HepG2 (cell line): Measurements from ENCODE around the gene NRG2. TPM values are rescaled to one million over a fixed set of nuclear protein-coding genes. Genes with fewer than 3 reads are reported as not detected.

Source experiments
- BRD4 ChIP-seq: sonication (generic); formaldehyde crosslinking; IDR thresholded peaks from 2 replicates; pipeline ENCODE4 v1.4.0; 2020; ENCODE audit warnings: missing genetic modification reagents
- KDM3A ChIP-seq: IDR thresholded peaks from 2 replicates; pipeline ENCODE4 v1.6.1; 2018; ENCODE audit warnings: low read depth, missing compliant biosample characterization
- TOE1 ChIP-seq: sonication (generic); formaldehyde crosslinking; IDR thresholded peaks from 2 replicates; pipeline ENCODE4 v1.4.0; 2020; ENCODE audit warnings: mild to moderate bottlenecking, missing genetic modification reagents
- ZBTB20 ChIP-seq: sonication (generic); formaldehyde crosslinking; IDR thresholded peaks from 2 replicates; pipeline ENCODE4 v1.8.1; 2023; ENCODE audit warnings: missing genetic modification reagents, low read depth, mild to moderate bottlenecking, borderline replicate concordance
- ZC3H4 ChIP-seq: sonication (generic); formaldehyde crosslinking; IDR thresholded peaks from 2 replicates; pipeline ENCODE4 v1.4.0; 2020; ENCODE audit warnings: missing genetic modification reagents, borderline replicate concordance
- ZNF496 ChIP-seq: sonication (generic); formaldehyde crosslinking; IDR thresholded peaks from 2 replicates; pipeline ENCODE4 v1.8.1; 2023; ENCODE audit warnings: mild to moderate bottlenecking, moderate library complexity, missing genetic modification reagents; ENCODE audit not compliant: insufficient replicate concordance
- ZNF546 ChIP-seq: sonication (generic); formaldehyde crosslinking; conservative IDR thresholded peaks from 2 replicates; pipeline ENCODE4 v1.8.1; 2023; ENCODE audit warnings: mild to moderate bottlenecking, missing genetic modification reagents
- polyA plus RNA-seq, 8 experiments: library from polyadenylated mRNA; depleted of rRNA in 3 of 8; stranded (reverse) in 7 of 8; unstranded in 1 of 8; fragments of >200 nt; fragmentation: Illumina TruSeq in 4 of 8; extraction: Trizol in 4 of 8; gene quantifications; 2 replicates each; pipeline versions ENCODE4 v1.2.1 to v1.2.3, GENCODE V29; 2011 to 2016; ENCODE audit warnings: low read depth in 4 of 8, missing spikeins in 1 of 8, mixed read lengths in 1 of 8; ENCODE audit not compliant: insufficient read depth in 1 of 8
- total RNA-seq, 5 experiments: library from RNA; depleted of rRNA; stranded (reverse); fragments of >200 nt; fragmentation: Illumina TruSeq; extraction: Trizol; gene quantifications; 2 replicates each; pipeline ENCODE4 v1.2.3, GENCODE V29; 2016; ENCODE audit warnings: low read depth in 1 of 5
- TF ChIP-seq, protein P1 (sequence below): sonication (generic); formaldehyde crosslinking; IDR thresholded peaks from 2 replicates; pipeline ENCODE4 v1.4.0; 2020; ENCODE audit warnings: mild to moderate bottlenecking, missing genetic modification reagents
- TF ChIP-seq, protein P2 (sequence below): sonication (generic); formaldehyde crosslinking; IDR thresholded peaks from 2 replicates; pipeline ENCODE4 v1.4.0; 2020; ENCODE audit warnings: mild to moderate bottlenecking, missing genetic modification reagents

The NRG2 gene
- total and polyA plus RNA-seq, 2 of the 13 experiments (the other 11 are each of a cell fraction or from before 2014, with no cell fraction given): not detected

DNA sequence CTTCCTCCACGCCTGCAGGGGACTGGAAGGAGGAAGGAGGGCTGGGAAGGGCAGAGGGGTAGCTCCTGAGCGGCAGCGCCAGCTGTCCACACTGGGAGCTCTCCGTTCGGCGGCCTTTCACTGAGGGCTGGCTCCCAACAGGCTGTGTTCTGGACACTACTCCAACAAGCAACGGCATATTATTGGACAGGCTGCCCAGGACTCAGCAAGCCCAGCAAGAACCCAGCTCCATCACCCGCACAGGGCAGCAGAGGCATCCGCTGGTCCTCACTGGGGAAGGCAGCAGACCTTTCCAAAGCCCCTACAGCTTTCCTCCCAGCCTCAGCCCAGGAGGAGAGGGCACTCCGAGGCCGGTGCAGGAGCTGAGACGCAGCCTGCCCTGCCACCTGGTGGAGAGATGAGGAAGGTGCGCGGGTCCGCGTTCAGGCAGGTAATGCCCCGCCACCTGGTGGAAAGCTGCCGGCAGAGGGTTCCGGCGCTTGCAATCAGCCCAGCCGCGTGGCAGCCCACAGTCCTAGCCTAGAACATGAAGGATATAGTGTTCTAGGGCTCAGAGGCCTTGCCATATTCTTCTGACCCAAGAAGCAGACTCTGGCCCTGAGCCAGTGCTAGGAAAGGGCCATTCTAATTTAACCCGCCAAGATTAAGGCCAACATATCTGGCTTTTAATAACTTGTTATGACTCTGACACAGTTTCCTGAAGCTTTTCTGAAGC is 74.4 kb downstream of the NRG2 start (continued):
- TF ChIP-seq, protein P1, sequence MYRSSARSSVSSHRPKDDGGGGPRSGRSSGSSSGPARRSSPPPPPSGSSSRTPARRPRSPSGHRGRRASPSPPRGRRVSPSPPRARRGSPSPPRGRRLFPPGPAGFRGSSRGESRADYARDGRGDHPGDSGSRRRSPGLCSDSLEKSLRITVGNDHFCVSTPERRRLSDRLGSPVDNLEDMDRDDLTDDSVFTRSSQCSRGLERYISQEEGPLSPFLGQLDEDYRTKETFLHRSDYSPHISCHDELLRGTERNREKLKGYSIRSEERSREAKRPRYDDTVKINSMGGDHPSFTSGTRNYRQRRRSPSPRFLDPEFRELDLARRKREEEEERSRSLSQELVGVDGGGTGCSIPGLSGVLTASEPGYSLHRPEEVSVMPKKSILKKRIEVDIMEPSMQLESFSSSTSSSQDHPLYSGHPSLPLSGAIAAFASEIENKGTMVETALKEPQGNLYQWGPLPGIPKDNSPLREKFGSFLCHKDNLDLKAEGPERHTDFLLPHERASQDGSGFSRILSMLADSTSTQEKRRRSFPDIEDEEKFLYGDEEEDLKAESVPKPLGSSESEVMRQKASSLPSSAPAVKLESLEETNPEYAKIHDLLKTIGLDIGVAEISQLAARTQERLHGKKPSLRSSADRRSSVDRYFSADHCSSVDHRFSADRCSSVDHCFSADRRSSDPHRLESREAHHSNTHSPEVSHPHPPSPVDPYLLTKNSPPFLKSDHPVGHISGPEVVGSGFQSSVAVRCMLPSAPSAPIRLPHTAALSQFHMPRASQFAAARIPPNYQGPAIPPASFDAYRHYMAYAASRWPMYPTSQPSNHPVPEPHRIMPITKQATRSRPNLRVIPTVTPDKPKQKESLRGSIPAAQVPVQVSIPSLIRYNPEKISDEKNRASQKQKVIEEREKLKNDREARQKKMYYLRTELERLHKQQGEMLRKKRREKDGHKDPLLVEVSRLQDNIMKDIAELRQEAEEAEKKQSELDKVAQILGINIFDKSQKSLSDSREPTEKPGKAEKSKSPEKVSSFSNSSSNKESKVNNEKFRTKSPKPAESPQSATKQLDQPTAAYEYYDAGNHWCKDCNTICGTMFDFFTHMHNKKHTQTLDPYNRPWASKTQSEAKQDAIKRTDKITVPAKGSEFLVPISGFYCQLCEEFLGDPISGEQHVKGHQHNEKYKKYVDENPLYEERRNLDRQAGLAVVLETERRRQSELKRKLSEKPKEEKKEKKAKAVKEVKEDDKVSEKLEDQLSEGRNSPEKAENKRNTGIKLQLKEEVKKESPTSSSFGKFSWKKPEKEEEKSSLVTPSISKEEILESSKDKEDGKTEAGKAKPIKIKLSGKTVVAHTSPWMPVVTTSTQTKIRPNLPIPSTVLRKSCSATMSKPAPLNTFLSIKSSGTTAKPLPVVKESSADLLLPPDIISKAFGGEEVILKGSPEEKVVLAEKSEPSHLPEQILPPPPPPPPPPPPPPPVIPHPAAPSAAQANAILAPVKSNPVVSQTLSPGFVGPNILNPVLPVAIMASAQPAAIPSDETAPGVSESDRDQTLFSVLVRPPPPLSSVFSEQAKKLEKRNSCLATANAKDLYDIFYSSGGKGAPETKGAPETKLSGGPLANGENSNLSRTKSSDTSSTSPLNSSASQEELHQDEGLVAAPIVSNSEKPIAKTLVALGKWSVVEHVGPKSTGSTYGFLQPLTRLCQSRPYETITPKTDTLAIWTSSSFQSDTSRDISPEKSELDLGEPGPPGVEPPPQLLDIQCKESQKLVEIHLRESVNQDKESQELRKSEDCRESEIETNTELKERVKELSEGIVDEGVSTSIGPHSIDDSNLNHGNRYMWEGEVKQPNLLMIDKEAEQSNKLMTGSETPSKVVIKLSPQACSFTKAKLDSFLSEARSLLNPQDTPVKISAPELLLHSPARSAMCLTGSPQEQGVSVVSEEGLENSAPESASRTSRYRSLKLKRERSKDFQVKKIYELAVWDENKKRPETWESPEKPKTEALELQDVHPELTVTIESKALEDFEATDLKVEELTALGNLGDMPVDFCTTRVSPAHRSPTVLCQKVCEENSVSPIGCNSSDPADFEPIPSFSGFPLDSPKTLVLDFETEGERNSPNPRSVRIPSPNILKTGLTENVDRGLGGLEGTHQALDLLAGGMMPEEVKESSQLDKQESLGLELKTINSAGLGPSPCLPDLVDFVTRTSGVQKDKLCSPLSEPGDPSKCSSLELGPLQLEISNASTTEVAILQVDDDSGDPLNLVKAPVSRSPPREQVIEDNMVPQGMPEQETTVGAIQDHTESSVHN (CRISPR knock-in tag): 0 out of 2 replicates have a peak, but pooled peaks have one; percentile 55
- no peak for TF ChIP-seq BRD4 (CRISPR knock-in tag)
- TF ChIP-seq ZNF496 (CRISPR knock-in tag): no peak
- no peak for TF ChIP-seq ZBTB20
- TF ChIP-seq ZNF546: no peak
- TF ChIP-seq ZC3H4 (CRISPR knock-in tag): no peak
- TF ChIP-seq TOE1: no peak
- TF ChIP-seq, protein P2, sequence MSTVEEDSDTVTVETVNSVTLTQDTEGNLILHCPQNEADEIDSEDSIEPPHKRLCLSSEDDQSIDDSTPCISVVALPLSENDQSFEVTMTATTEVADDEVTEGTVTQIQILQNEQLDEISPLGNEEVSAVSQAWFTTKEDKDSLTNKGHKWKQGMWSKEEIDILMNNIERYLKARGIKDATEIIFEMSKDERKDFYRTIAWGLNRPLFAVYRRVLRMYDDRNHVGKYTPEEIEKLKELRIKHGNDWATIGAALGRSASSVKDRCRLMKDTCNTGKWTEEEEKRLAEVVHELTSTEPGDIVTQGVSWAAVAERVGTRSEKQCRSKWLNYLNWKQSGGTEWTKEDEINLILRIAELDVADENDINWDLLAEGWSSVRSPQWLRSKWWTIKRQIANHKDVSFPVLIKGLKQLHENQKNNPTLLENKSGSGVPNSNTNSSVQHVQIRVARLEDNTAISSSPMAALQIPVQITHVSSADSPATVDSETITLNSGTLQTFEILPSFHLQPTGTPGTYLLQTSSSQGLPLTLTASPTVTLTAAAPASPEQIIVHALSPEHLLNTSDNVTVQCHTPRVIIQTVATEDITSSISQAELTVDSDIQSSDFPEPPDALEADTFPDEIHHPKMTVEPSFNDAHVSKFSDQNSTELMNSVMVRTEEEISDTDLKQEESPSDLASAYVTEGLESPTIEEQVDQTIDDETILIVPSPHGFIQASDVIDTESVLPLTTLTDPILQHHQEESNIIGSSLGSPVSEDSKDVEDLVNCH (CRISPR knock-in tag): no peak
- TF ChIP-seq KDM3A (CRISPR knock-in tag): peak; percentile 80; the same call in 1 of the 2 replicates
